NCI-H2171 (cell line): ENCODE measurements around the gene PLXND1.
A peak's percentile ranks its signal among the peaks of the same experiment; 100 is the strongest.

Experiments used
- DNase-seq: peaks from one replicate; lab custom pipeline; 2025; lab: John Stamatoyannopoulos, UW

PLXND1 gene

DNA sequence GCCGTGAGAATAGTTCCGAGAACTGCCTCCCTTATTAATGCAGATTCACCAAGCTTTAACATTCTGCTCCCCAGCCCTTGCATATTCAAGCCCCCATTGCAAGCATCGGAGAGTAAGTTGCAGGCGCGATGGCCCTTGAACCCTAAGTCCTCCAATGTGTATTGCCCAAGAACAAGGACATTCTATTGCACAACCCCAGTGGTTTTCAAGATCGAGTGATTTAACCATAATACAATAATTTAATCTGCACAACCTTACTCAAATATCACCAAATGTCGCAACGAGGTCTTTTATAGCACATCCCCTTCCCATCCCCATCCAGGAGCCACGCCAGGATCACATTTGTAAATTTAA, 21.7 kb upstream of the PLXND1 start:
- DNase-seq: no peak

DNA sequence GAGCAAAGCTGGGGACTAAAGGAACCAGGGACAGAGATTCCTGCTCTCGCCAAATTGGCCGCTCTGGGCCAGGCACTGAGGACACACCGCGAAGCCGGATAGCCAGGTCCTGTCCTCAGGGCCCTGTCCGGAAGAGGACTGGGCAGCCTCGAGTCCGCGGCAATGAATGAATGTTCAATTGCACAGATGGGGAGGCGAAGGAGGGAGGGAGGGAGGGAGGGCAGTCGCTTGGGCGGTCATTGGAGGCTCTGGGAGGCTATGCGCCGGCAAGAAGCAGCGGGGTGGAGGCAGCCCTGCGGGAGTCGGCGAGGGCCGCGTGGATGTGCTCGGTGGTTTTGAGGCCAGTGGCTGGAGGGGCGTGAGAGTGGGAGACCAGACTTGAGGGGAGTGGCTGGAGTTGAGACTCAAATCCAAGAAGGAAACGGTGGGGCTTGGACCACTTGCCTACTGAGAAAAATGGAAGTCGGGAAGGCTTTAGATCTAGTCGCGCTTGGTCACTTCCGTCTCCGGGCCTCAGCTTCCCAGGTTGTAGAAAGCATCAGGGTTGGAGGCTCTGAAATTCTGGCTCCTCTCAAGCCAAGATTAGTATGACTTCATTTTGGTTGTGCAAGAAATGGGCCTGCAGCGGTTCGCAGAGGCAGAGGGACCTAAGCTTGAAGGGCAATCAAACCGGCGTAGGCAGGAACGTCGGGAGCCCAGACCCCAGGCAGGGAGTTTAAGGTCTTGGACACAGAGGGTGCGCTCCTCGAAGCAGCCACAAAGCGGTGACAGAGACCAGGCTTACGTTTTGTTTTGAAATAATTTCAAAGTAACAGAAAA, 21.1 kb upstream of the PLXND1 start:
- DNase-seq: peak; percentile 72

DNA sequence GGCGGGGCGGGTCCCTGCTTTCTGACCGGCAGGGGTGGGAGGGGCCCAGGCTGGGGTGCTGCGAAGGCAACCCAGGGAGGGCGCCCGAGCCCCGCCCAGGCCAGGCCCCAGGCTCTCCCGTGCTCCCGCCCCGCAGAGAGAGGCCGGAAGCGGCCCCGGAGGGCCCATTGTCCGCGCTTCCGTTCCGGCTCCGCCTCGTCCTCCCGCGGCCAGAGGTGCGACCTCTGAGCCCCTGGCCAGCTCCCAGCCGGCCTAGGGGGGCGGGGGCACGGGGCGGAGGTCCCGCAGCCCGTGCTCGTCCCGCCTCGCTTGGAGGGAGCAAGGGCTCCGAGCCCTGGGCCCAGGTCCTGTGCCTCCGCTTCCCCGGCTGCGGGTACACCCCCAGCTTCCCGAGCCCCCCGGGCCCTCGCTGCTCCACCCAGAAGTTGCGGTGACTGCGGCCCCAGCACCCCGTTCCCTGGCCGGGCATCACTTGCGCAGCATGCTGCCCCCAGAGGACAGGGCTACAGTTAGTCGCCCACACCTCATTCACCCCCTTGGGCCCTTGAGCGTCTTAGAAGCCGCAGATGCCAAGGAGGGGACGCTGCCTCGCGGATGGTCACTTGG, 20.4 kb upstream of the PLXND1 start:
- DNase-seq: peak; percentile 89

DNA sequence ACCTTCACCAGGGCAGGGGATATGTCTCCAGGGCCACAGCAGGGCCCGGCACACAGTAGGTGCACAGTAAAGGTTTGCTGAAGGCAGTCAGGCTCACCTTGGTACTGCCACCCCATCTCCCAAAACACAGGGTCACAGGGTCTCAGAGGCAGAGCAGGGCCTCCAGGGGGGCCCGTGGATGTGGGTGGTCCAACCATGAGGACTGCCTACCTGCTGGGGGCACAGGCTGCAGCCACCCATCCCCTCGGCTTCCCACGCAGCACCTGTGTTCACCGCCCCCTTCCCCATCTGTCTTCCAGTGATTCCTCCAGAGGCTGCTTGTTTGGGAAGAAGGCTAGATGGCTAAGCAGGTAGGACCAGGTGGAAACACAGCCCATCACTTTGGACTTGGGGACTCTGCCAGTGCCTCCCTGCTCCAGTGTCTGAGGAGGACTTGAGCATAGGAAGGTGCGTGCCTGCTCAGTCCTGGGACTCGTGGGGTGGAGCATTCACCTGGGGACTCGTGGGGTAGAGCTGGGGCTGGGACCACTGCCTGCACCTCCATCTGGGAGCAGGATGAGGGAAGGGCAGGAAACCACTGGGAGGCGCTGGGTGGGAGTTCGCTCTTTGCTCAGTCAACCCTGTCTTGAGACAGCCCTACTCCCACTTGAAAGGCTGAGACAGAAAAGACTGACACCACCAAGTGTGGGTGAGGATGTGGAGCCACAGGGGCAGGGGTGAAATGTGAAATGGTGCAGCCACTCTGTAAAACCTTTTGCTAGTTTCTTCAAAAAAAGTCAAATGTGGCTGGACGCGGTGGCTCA, 18.8 kb upstream of the PLXND1 start:
- DNase-seq: peak; percentile 14

DNA sequence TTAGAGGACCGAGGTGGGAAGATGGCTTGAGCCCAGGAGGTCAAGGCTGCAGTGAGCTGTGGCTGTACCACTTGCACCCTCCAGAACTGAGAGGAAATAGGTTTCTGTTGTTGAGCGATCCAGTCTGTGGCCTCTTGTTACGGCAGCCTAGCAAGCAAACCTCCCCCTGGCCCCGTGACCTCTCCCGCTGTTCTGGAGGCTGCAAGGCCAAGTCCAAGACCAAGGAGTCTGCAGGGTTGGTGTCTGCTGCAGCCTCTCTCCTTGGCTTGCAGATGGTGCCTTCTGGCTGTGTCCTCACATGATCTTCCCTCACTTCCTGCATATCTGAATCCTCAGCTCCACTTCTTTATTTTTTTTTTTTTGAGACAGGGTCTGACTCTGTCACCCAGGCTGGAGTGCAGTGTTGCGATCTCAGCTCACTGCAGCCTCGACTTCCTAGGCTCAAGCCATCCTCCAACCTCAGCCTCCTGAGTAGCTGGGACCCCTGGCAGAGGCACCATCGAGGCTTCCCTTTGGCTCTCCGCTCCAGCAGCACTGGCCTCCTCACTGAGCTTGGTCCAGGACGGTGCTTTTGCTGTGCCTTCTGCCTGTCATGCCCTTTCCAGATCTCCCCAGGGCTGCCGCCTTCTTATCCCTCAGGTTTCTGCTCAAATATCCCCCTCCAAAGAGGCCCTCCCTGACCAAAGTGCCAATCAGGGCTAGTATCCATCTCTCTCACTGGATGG, 18.0 kb upstream of the PLXND1 start:
- no peak for DNase-seq

DNA sequence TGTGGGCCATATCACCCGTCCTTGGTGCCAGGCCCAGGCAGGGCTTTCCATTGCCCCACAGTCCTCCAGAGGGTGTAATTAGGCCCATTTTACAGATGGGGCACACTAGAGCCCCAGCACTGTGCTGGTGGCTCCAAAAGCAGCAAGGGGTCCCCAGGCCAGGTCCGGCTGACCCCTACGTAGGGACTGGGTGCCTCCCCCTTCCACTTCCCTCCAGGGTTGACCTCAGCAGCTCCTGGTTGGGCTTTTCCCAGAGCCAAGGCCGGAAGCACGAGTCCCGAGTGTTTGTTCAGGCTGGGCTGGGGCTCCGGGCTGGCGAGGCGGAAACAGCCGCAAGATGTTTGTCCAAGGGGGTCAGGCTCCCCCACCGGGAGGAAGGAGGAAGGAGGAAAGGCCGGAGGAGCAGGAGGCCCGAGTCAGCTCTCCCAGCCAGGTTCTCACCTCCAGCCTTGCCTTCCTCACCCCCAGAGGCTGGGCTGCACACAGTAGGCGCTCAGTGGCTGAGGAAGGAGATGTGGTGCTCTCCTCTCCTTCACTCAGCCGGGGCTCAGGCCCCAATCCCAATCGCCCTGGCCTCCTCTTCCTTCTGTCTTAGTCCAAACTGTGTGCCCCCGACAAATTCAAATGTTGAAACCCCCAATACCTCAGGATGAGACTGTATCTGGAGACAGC, 17.1 kb upstream of the PLXND1 start:
- no peak for DNase-seq

DNA sequence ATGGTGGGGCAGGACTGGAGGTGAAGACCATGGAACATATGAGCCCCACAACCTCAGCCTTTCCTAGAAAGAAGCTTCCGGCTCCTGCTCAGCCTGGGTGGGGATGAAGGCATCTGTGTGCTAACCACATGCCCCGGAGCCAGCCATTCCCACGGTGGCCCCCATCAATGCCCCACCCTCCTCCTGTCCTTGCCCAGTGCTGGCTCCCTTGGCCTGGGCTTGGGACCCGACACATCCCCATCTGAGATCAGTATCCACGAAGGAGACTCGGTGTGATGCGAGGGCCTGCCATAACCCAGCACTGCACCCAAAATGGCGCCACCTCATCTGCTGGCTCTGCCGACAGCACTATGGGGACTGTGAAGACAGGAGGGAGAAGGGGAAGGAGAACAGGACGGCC, 16.5 kb upstream of the PLXND1 start:
- no peak for DNase-seq

DNA sequence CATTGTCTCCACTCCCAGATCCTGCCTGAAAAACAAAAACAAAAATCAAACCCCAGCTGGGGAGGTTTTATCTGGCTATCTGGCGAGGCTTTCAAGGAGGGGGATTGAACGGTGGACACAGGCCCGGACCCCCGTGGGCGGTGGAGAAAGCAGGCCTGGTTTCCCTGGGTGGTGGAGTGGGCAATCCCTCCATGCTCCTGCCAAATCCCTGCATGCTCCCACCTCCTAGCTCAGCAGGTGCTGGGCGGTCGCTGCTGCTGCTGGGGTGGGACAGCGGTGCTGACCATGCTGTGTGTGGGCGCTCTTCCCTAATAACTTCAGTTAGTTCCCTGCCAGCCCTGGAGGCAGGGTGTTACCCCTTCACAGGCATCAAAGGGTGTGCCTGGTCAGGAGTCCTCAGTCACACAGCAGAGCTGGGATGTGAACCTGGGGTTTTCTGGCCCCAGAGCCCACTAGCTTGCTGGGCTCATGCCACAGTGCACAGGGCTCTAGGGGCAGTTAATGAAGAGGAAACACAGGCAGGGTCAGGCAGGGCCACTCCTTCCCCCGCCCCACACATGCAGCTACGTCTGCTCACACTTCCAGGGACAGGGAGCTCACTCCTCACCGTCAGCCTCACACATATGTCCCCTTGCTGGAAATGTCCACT, 15.9 kb upstream of the PLXND1 start:
- DNase-seq: no peak

DNA sequence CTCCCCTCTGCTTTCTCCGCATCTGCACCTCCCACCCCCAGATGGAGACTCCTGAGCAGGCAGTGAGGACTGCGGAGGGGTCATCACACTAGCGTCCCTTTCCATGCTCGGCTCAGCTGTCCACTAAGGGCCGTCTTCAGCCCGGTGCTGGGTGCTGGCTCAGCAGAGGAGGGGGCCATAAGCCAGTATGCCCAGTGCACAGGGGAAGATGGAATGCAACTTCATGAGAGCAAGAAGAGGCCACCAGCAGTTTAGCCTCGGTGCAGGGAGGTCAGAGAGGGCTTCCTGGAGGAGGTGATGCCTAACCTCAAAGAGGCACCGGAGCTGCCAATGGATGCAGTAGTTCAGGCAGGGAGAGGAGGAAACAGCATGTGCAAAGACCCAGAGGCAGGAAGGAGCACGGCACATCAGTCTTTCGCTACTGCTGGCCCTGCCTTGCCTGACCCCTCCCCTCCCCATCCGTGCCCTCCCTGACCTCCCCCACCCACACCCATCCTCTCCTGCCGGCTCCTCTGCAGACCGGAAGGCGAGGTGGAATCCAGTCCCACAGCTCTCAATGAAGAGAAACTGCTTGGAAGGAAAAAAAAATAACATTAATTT, 15.2 kb upstream of the PLXND1 start:
- no peak for DNase-seq

- DNase-seq: no peak
Measured at GRCh38 chr3:129620828-129621559, 14.5 kb upstream of the PLXND1 start.

DNA sequence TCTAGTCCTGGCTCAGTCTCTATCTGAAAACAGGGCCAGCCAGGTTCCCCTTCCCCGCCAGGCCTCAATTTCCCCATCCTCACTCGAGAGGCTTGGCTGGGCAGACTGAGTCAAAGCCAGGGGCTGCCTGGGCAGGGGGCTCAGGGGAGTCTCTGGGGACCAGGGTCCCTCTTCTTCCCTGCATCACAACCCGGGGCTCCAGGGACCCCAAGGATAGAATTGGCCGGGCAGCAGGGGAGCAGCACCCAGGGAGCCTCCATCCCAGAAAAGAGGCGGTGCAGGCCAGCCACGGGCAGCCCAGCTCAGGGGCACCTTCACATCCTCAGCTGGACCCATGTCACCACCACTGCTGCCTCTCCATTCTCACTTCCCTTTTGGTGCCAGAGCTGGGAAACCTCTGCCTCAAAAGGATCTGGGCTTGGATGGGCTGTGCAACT, 13.3 kb upstream of the PLXND1 start:
- no peak for DNase-seq

GRCh38 chr3:129618901-129619671, 12.6 kb upstream of the PLXND1 start:
- DNase-seq: no peak

- DNase-seq: no peak
Measured at GRCh38 chr3:129618186-129618820, 11.8 kb upstream of the PLXND1 start.

DNA sequence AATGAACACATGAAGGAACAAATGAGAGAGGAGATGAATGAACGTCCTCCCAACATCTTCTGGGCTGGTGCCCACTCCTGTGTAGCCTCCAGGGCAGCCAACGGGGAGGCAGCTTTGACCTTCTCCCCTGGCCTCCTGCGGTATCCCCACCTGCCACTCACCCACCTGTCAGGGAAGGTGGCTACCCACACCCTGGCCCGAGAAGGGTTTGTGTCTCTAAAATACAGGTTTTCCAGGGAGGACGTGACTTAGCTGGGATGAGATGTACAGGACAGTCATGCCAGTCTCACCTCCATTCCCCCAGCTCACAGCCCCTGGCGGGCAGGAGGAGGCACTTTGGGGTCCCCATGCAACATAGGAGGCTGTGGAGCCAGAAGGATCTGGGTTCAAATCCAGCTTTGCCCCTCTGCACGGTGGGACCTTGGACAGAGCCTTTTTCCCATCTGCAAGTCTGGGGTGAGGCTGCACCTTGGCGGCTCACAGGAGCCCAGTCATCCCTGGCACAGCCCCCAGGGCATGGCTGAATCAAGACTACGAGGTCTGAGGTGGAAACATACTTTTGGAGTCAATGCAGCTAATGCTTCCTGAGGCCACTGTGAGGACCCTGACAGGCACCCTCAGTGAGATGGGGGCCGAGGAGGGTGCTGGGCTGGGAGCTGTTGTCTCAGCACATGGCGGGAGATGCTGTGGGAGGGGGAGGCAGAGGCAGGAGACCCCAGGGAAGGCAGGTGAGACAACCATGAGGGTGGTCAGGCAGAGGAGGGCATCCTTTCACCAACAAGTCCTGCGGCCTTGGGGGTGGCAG, 11.1 kb upstream of the PLXND1 start:
- DNase-seq: no peak

GRCh38 chr3:129616713-129617112, 10.2 kb upstream of the PLXND1 start:
- no peak for DNase-seq

GRCh38 chr3:129616291-129616690, 9.8 kb upstream of the PLXND1 start:
- DNase-seq: no peak

DNA sequence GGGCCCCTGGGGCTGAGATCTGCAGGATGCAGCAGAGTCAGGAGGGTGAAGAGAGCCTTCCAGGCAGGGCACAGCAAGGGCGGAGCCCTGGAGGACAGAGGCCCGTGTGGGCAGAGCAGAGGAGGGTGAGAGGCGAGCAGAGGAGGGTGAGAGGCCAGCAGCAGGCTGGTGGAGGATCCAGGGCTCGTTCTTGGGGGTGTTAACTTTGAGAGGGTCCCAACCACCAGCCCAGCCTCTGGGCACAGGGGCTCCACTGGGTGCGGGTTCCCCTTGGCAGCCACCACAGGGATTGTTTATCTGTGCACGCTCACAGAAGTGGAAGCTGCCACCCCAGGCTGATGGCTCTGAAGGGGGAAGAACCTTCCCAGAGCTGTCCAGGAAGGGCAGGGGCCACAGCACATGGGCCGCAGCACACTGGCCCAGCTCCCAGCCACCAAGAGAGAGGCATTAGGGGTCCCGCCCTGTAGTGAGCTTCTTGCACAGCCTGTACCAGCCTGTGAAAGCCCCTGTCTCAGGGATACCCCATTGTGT, 9.3 kb upstream of the PLXND1 start:
- no peak for DNase-seq

DNA sequence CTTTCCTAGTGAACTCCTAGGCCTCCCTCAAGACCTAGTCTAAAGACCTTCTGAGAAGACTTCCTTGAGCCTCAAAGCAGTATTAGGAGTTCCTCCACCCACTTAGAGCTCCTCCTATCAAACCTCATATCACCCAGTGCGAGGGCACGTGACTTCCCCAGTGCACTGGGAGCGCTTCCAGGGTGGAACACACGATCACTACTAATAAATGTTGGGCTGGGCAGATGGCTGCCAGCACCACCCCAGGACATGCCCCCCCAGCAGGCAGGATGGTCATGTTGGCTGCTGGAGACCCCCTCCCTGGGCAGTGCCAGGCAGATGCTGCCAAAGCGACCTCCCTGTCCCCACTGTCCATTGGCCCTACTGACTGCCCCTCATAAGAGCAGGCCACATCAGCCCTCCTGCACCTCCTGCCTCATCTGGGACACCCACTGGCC, 8.5 kb upstream of the PLXND1 start:
- no peak for DNase-seq
